GM10266 (cell line): ENCODE measurements around the gene TBCEL.

ENCODE experiments used
- DNase-seq: peaks from one replicate; pipeline ENCODE4 v3.0.0; 2012; ENCODE audit errors: extremely low spot score
- CTCF ChIP-seq: IDR thresholded peaks from 2 replicates; pipeline ENCODE4 v1.5.1; 2012; ENCODE audit warnings: mild to moderate bottlenecking, low read depth; ENCODE audit not compliant: control insufficient read depth, insufficient read depth; ENCODE audit errors: missing control alignments

Gene TBCEL

GRCh38 chr11:121105481-121106195 is 81.7 kb downstream of the TBCEL start:
- no peak for DNase-seq
- no peak for TF ChIP-seq CTCF

- no peak for DNase-seq
These were observed 82.9 kb downstream of the TBCEL start for GRCh38 chr11:121106812-121107211.

GRCh38 chr11:121108413-121108812 is 84.5 kb downstream of the TBCEL start:
- no peak for TF ChIP-seq CTCF
- DNase-seq: no peak

More at GRCh38 chr11:121106812-121107211, 82.9 kb downstream of the TBCEL start:
- no peak for TF ChIP-seq CTCF

- no peak for TF ChIP-seq CTCF
- no peak for DNase-seq
These were observed 85.6 kb downstream of the TBCEL start for GRCh38 chr11:121109471-121109870.

GRCh38 chr11:121109916-121110586 is 86.1 kb downstream of the TBCEL start:
- DNase-seq: no peak
- no peak for TF ChIP-seq CTCF

- no peak for TF ChIP-seq CTCF
- no peak for DNase-seq
These were observed 87.2 kb downstream of the TBCEL start for GRCh38 chr11:121110871-121111724.
